ENCODE results near the gene BTBD9. TPM values are rescaled to one million over a fixed set of nuclear protein-coding genes. Genes with fewer than 3 reads are reported as not detected.

BTBD9 gene
- total RNA-seq, 1 donor from 2014 or later, result 24.1 TPM

DNA sequence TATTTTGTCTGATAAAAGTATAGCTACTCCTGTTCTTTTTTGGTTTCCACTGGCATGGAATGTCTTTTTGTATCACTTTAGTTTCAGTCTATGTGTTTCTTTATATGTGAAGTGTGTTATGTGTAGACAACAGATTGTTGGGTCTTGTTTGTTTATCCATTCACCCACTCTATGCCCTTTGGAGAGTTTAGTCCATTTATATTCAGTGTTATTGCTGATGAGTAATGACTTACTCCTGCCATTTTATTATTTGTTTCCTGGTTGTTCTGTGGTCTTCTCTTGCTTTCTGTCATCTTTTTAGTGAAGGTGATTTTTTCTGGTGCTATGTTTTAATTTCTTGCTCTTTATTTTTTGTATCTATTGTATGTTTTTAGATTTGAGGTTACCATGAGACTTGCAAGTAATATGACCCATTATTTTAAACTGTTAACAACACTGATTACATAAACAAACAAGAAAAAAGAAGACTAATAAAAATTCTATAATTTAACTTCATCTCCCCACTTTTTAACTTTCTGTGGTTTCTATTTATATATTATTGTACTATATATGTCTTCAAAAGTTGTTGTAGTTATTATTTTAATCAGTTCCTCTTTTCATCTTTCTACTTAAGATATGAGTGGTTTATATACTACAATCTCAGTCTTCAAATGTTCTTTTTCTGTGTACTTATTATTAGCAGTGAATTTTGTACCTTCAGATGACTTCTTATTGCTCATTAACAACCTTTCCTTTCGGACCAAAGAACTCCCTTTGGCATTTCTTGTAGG, 323.4 kb downstream of the BTBD9 start:
- intact Hi-C loops (cut with DNase I), result no loop called here
- no peak for DNase-seq (ENCODE audit: extremely low spot score in 2 of 2)
- Histone ChIP-seq H3K27me3 (no peaks in the 10 kb centered on the region), H3K4me3 (no peak overlapping the region), H3K36me3 (no peaks in the 10 kb centered on the region), H3K27ac (no peak overlapping the region), H3K4me1 (no peaks in the 10 kb centered on the region), H3K9me3 (no peaks in the 10 kb centered on the region)
- TF ChIP-seq CTCF (IDR thresholded peaks at IDR 0.05), result no peak

DNA sequence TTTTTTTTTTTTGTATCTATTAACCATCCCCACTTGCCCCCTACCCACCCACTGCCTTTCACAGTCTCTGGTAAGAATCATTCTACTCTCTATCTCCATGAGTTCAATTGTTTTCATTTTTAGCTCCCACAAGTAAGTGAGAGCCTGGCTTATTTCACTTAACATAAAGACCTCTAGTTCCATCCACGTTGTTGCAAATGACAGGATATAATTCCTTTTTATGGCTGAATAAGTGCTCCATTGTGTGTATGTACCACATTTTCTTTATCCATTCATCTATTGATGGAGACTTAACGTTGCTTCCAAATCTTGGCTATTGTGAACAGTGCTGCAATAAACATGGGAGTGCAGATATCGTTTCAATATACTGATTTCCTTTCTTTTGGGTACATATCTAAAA, 328.5 kb downstream of the BTBD9 start:
- H3K4me1 ChIP-seq, result no peaks in the 10 kb centered on the region
- no peaks in the 10 kb centered on the region for H3K9me3 ChIP-seq
- no peaks in the 10 kb centered on the region for H3K36me3 ChIP-seq
- no peak for DNase-seq (ENCODE audit: extremely low spot score in 2 of 2)
- H3K27me3 ChIP-seq, result no peaks in the 10 kb centered on the region
- no peak overlapping the region for H3K4me3 ChIP-seq
- intact Hi-C loops (cut with DNase I), result no loop called here
- TF ChIP-seq POLR2A (IDR thresholded peaks at IDR 0.05), result no peak
- no peak for TF ChIP-seq POLR2AphosphoS5 (IDR thresholded peaks at IDR 0.05; ENCODE audit: insufficient read depth in 1 of 2, low read depth in 1 of 2)
- TF ChIP-seq CTCF (IDR thresholded peaks at IDR 0.05), result no peak
- no peak overlapping the region for H3K27ac ChIP-seq

- H3K4me3 ChIP-seq, result no peak overlapping the region
- no peaks in the 10 kb centered on the region for H3K36me3 ChIP-seq
- DNase-seq (ENCODE audit: extremely low spot score in 2 of 2), result no peak
- no peaks in the 10 kb centered on the region for H3K4me1 ChIP-seq
- intact Hi-C loops (cut with DNase I), result no loop called here
- no peaks in the 10 kb centered on the region for H3K9me3 ChIP-seq
- H3K27me3 ChIP-seq, result no peaks in the 10 kb centered on the region
- H3K27ac ChIP-seq, result no peak overlapping the region
- no peak for TF ChIP-seq POLR2AphosphoS5 (IDR thresholded peaks at IDR 0.05; ENCODE audit: insufficient read depth in 1 of 2, low read depth in 1 of 2)
- no peak for TF ChIP-seq POLR2A (IDR thresholded peaks at IDR 0.05)
- TF ChIP-seq CTCF (IDR thresholded peaks at IDR 0.05), result no peak
Observed at GRCh38 chr6:38310061-38310460, 329.7 kb downstream of the BTBD9 start.

DNA sequence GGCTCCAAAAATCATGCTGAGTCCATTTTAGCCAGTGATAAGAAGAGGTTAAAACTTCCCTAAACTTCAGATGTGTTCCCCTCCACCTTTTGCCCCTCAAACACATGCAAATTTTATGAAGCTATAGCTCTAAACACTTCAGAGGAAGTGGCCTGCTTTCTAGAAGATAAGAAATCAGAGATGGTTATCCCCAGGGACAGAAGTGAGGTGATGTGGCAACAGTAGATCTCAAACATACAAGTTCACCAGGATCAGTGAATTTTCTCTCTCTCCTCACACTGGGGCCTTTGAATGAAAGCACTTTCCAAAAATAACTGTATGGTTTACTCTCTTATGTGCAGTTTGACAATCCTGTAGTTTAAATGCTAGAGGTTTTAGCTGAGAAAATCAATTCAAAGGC, 332.0 kb downstream of the BTBD9 start:
- no peak for DNase-seq (ENCODE audit: extremely low spot score in 2 of 2)
- no peaks in the 10 kb centered on the region for H3K36me3 ChIP-seq
- intact Hi-C loops (cut with DNase I), result no loop called here
- TF ChIP-seq POLR2A (IDR thresholded peaks at IDR 0.05), result no peak
- no peak for TF ChIP-seq CTCF (IDR thresholded peaks at IDR 0.05)
- TF ChIP-seq POLR2AphosphoS5 (IDR thresholded peaks at IDR 0.05; ENCODE audit: insufficient read depth in 1 of 2, low read depth in 1 of 2), result no peak
- H3K4me3 ChIP-seq, result no peak overlapping the region
- H3K27me3 ChIP-seq, result no peaks in the 10 kb centered on the region
- H3K27ac ChIP-seq, result no peak overlapping the region
- H3K9me3 ChIP-seq, result no peaks in the 10 kb centered on the region
- H3K4me1 ChIP-seq, result no peaks in the 10 kb centered on the region

DNA sequence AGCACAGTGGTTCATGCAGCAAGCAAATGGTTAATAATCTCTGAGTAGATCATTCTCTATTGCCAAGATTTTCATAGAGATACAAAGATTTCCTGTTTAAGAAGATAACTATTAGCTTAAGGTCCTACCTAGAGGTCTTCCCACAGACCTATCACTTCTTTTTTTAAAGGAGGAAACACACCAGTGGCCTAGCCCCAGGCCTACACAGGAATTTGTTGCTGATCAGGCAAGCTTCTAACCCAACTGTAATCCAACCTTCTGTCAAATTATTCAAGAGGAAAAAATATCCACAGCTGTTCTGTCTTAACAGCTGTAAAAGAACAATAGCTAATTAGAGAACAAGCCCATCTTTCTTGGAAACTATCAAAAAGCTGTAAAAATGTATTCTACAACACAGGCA, 332.8 kb downstream of the BTBD9 start:
- intact Hi-C loops (cut with DNase I), result no loop called here

More for the DNA sequence above, 332.8 kb downstream of the BTBD9 start:
- Histone ChIP-seq H3K4me1 (no peaks in the 10 kb centered on the region), H3K4me3 (no peak overlapping the region), H3K27me3 (no peaks in the 10 kb centered on the region), H3K27ac (no peak overlapping the region), H3K36me3 (no peaks in the 10 kb centered on the region), H3K9me3 (no peaks in the 10 kb centered on the region)
- DNase-seq (ENCODE audit: extremely low spot score in 2 of 2), result no peak
- no peak for TF ChIP-seq POLR2AphosphoS5 (IDR thresholded peaks at IDR 0.05; ENCODE audit: insufficient read depth in 1 of 2, low read depth in 1 of 2)
- TF ChIP-seq CTCF (IDR thresholded peaks at IDR 0.05), result no peak
- no peak for TF ChIP-seq POLR2A (IDR thresholded peaks at IDR 0.05)

Measured in vagina (tissue), 2 donors.